SIG-M5 treated with dmso at 0.1 percent for 504 hours (cell line): Measurements from ENCODE around the gene MGAT5B.
"Not testable (repeated sequence)": the region's sequence is repeated elsewhere in the genome, so short reads cannot be mapped to it uniquely, and the experiment has no call there.

Experiments used
- DNase-seq: peaks from one replicate; lab custom pipeline; 2025; ENCODE audit not compliant: unreplicated experiment; lab: John Stamatoyannopoulos, UW

MGAT5B gene

DNA sequence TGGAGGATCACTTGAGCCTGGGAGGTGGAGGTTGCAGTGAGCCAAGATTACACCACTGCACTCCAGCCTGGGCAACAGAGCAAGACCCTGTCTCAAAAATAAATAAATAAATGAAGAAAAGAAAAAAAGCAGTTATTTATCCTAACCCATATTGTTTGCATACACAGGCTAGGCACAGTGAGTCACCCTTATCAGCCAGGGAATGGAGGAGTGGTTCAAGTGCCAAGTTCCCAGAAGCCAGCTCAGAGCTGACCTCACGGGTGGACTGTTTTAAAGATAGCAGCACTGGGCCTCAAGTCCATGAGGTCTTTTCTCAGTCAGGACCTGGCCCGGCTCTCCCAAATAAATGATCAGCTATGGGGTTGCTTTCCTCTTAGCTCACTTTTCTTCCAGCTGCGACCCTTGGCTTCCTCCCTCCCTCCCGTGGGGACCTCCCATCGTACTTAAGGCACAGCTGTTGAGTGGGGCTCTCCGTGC lies 22.6 kb upstream of the MGAT5B start:
- DNase-seq, result no peak

- DNase-seq, result no peak
These were observed 21.2 kb upstream of the MGAT5B start for GRCh38 chr17:76847031-76847430.

DNA sequence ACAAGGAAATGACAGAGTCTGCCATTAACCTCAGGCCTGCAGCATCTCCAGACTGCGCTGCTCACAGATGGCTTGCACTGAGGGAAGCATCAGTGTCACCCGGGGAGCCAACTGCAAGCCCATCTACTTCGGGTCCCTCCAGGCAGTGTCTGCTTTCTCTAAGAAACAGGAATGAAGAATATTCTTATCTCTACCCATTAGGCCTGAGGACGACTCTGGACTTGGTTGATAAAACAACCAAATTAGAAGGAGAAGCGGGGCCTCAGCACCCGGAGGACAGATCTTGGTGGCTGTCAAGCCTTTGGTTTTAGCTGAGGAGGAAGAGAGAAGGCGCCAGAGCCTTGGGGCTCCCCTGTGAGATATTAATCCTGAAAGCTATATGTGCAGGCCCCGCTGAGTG lies 19.5 kb upstream of the MGAT5B start:
- no peak for DNase-seq

- DNase-seq, result not testable (repeated sequence)
These were observed 19.0 kb upstream of the MGAT5B start for GRCh38 chr17:76849160-76849559.

- DNase-seq, result no peak
These were observed 15.4 kb upstream of the MGAT5B start for GRCh38 chr17:76852843-76853242.

- no peak for DNase-seq
These were observed 13.1 kb upstream of the MGAT5B start for GRCh38 chr17:76855105-76855504.

DNA sequence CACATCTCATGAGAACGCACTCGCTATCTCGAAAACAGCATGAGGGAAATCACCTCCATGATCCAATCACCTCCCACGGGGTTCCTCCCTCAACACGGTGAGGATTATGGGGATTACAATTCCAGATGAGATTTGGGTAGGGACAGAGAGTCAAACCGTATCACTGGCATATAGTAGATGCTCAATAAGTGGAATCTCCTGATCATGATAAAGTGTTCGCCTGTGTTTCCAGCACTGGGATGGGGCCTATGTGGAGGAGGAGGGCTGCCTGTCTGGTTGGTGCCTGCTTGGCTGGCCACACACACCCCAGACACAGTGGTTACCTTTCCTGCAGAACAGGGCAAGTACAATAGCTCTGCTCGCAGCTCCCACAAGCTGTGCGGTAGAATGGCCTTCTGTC lies 6.1 kb upstream of the MGAT5B start:
- DNase-seq, result no peak

DNA sequence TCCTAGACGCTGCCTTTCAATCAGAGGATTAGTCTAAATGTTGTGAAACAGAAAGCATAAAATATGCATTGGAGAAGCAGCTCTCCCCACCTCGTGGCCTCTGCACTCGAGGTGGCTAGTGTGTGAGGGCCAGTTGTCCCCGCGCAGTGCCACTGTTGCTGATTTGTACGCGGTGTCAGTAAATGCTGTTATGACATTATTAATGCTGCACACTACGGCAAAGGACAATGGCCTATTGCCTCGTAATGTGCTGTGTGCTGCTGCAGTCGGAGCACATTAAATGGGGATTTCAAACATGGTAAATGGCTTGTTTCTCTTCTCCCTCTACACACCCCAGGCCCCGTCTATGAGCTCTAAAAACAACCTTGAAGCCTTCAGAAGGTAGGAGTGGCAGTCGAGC lies 5.7 kb upstream of the MGAT5B start:
- no peak for DNase-seq

DNA sequence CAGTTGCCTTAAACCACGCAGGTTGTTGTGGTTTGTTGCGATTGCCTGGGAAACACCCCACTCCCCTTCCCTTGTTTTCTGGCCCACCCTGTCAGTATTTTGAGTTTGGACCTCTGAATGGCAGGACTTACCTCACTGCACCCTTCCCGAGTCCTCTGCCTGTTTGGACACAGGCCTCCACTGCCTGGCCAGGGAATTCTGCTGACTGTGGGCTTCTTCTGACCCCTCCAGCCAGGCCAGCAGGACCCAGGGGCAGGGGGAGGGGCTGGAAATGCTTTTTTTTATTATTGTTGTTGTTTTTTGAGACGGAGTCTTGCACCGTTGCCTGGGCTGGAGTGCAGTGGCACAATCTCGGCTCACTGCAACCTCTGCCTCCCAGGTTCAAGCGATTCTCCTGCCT lies 4.2 kb upstream of the MGAT5B start:
- no peak for DNase-seq

DNA sequence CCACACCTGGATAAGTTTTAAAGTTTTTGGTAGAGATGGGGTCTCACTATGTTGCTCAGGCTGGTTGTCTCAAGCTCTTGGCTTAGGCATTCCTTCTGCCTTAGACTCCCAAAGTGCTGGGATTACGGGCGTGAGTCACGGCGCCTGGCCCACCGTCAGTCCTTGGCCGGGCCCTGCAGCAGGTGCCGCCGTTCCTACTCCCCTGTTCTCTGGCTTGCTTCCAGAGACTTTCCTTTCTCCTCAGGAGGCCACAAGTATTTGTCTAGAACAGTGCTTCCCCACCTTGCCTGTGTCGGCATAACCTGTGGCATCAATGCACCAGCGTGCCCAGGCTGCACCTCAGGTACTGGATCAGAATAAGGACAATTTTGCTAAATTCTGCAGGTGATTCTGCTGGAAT lies 3.0 kb upstream of the MGAT5B start:
- no peak for DNase-seq

GRCh38 chr17:76866203-76866602 lies 2.0 kb upstream of the MGAT5B start:
- no peak for DNase-seq

DNA sequence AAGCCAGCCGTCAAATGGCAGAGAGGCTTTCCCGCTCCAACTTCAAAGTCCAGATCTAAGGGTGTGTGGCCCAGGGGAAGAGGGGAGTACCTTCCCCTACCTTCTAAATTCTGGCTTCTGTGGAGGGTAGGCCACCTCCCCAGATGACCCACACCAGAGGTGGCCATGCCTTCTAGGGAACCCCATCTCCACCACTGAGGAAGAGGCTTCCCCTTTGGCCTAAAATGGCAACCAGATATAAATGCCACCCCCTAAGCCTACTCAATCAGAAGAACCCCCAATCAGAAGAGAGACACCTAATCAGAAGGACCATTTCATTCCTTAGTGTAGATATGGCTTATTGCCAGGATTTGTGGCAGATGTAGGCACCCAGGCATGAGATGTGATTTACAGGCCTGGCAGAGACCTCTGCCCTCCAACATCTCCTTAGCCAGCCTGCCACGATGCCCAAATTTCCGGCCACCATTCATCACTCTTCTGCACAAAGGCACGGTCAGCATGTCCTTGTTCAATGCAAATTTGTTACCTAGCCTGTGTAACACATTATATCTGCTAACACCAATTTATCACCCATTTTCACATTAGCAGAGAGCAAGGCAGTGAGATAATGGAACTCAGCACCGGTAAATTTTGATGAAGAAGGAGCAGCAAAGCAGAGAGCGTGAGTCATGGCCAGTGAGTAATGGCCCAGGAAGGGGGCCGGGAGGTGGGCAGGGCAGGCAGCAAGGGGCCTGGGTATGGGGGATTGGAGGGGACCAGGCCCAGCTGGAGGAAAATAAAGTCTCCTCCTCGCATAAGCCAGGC lies 1.2 kb upstream of the MGAT5B start:
- DNase-seq, result no peak

DNA sequence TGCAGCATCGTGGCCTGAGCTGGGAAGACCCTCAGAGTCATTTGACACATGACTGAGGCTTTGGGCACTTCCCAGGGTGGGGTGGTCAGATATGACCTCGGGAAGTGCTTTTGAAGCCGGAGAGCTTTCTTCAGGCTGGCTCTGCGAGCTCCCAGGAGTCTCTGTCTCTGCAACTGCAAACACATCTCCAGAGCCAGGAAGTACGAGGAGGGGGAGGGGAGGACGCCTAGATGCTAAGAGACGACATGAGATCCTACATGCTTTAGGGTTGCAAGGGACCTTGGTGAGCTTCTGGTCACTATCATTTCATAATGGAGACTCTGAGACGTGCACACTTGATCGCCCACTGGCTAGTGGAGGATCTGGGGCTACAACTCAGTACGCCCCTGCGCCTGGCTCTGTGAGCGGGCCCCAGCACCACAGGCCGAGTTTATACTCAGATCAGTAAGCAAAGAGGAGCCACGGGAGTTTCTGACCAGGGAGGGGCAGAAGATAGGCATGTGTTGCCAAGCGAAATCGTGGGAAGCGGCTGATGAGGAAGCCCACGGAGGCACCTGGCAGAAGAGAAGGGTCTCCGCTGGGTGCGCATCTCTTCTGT lies 527 bp upstream of the MGAT5B start:
- DNase-seq, result no peak

GRCh38 chr17:76868669-76869495 lies 678 bp downstream of the MGAT5B start:
- no peak for DNase-seq

- no peak for DNase-seq
These were observed 1.5 kb downstream of the MGAT5B start for GRCh38 chr17:76869496-76870376.

DNA sequence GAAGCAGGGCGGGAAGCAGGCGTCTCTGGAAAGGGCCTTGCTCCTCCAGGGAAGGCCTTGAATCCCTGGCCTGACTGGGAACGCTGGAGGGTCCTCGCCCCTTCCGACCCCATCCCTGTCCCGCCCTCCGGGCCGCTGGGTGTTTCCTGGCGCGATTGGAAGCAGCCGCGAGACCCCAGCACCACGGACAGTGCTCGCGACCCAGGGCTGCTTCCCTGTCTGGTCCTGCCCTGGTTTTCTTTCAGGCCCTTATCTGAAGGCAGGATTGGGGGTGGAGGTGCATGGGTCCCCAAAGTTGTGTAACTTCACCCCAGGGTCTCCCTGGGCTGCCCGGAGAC lies 2.1 kb downstream of the MGAT5B start:
- DNase-seq, result no peak

DNA sequence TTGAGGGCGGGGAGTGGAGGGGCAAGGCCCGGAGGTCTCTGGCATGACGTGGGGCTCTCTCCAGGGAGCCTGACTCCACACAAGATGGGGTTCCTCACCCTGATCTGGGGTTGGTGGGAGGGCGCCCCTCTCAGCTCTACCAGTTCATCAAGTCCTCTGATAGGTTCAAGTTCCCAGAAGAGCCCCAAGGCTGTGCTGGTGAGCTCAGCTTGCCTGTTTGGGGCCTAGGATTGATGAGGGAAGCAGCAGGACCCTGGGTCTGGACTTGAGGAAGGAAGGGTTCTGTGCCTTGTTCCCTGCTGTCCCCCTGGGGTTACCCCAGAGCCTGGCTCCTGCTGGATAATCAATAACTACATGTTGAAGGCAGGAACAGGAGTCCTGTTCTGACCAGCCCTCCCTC lies 3.5 kb downstream of the MGAT5B start:
- DNase-seq, result no peak

GRCh38 chr17:76872221-76872873 lies 4.1 kb downstream of the MGAT5B start:
- peak; percentile 10 for DNase-seq

GRCh38 chr17:76872874-76873221 lies 4.6 kb downstream of the MGAT5B start:
- no peak for DNase-seq

DNA sequence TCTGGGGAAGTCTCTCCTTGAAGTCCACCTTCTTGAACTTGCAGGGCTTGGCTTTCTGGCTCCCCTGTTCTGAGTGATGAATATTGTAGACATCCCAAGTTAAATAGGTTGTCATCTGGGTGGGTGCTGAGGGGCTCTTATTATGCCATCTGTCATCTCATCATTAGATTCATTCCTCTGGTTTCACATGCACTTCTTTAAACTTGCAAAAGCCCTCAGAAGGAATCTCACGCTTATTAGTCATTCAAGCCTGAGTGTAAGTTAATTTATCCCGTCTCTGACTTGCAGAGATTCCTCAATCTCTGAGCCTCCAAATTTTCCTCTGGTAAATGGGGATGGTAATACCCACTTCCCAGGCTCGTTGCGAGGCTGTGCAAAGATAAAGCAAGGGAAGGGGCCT lies 5.7 kb downstream of the MGAT5B start:
- no peak for DNase-seq

- no peak for DNase-seq
These were observed 9.2 kb downstream of the MGAT5B start for GRCh38 chr17:76877437-76877836.
